Neural cell (in vitro differentiated cells): ENCODE measurements around the gene CLN6.

ENCODE experiments used
- CTCF ChIP-seq: fragments of 450-650 bp; IDR thresholded peaks from 2 replicates; pipeline ENCODE4 v1.5.1; 2014; ENCODE audit warnings: antibody characterized with exemption, mild to moderate bottlenecking, moderate library complexity; ENCODE audit not compliant: poor library complexity, severe bottlenecking
- EP300 ChIP-seq: fragments of 450-650 bp; conservative IDR thresholded peaks from 2 replicates; pipeline ENCODE4 v1.6.1; 2014; ENCODE audit warnings: antibody characterized with exemption, mild to moderate bottlenecking, moderate library complexity; ENCODE audit not compliant: poor library complexity, severe bottlenecking
- EZH2 ChIP-seq: fragments of 200-600, 300-800 bp; shearing (Covaris generic), sonication (generic); IDR thresholded peaks from 2 replicates; pipeline ENCODE4 v1.6.1; 2014; ENCODE audit warnings: antibody characterized with exemption, low read length, borderline replicate concordance, mild to moderate bottlenecking; ENCODE audit not compliant: insufficient read depth, poor library complexity, severe bottlenecking
- MXI1 ChIP-seq: fragments of 450-650 bp; conservative IDR thresholded peaks from 2 replicates; pipeline ENCODE4 v1.6.1; 2014; ENCODE audit warnings: antibody characterized with exemption, mild to moderate bottlenecking; ENCODE audit not compliant: poor library complexity, severe bottlenecking
- POLR2AphosphoS5 ChIP-seq: IDR thresholded peaks from 2 replicates; pipeline ENCODE4 v1.6.1; 2012
- RAD21 ChIP-seq: fragments of 450-650 bp; conservative IDR thresholded peaks from 2 replicates; pipeline ENCODE4 v1.6.1; 2014; ENCODE audit warnings: antibody characterized with exemption, mild to moderate bottlenecking, moderate library complexity
- SMC3 ChIP-seq: fragments of 450-650 bp; conservative IDR thresholded peaks from 2 replicates; pipeline ENCODE4 v1.6.1; 2014; ENCODE audit warnings: antibody characterized with exemption, mild to moderate bottlenecking, moderate library complexity; ENCODE audit not compliant: poor library complexity
- TAF1 ChIP-seq: IDR thresholded peaks from 2 replicates; pipeline ENCODE4 v1.6.1; 2012; ENCODE audit warnings: low read depth
- TF ChIP-seq, protein P1 (sequence below): IDR thresholded peaks from 2 replicates; pipeline ENCODE4 v1.6.1; 2012; ENCODE audit warnings: borderline replicate concordance

GRCh38 chr15:68218331-68218730 is 11.2 kb downstream of the CLN6 start:
- no peak for TF ChIP-seq CTCF
- no peak for TF ChIP-seq POLR2AphosphoS5
- TF ChIP-seq, protein P1, sequence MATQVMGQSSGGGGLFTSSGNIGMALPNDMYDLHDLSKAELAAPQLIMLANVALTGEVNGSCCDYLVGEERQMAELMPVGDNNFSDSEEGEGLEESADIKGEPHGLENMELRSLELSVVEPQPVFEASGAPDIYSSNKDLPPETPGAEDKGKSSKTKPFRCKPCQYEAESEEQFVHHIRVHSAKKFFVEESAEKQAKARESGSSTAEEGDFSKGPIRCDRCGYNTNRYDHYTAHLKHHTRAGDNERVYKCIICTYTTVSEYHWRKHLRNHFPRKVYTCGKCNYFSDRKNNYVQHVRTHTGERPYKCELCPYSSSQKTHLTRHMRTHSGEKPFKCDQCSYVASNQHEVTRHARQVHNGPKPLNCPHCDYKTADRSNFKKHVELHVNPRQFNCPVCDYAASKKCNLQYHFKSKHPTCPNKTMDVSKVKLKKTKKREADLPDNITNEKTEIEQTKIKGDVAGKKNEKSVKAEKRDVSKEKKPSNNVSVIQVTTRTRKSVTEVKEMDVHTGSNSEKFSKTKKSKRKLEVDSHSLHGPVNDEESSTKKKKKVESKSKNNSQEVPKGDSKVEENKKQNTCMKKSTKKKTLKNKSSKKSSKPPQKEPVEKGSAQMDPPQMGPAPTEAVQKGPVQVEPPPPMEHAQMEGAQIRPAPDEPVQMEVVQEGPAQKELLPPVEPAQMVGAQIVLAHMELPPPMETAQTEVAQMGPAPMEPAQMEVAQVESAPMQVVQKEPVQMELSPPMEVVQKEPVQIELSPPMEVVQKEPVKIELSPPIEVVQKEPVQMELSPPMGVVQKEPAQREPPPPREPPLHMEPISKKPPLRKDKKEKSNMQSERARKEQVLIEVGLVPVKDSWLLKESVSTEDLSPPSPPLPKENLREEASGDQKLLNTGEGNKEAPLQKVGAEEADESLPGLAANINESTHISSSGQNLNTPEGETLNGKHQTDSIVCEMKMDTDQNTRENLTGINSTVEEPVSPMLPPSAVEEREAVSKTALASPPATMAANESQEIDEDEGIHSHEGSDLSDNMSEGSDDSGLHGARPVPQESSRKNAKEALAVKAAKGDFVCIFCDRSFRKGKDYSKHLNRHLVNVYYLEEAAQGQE: no peak
- no peak for TF ChIP-seq EP300
- TF ChIP-seq SMC3: no peak
- TF ChIP-seq EZH2: no peak
- no peak for TF ChIP-seq MXI1
- no peak for TF ChIP-seq TAF1
- TF ChIP-seq RAD21: no peak
